ENCODE measurements around the gene DUSP22. TPM values are rescaled to one million over a fixed set of nuclear protein-coding genes. Genes with fewer than 3 reads are reported as not detected.

DUSP22 gene
- total and polyA plus RNA-seq, 2 experiments from 2014 or later, result 24.2 to 26.3 TPM

DNA sequence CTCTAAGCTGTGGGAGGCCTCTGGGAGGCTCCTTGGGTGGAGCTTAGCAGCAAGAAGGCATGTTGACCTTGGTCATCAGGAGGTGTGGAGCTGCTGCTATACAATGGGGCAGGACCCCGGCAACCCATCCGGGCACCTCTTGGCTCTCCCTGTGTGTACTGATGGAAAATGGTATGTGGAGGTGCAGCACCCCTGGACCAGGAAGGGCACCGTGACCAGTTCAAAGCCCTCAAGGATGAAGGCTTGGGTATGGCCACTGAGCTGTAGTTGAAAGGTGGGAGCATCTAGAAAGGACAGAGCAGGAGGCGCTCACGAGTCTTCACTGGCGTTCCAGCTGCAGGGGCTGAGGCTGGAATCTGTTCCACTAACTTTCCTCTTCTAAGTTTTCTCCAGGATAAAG, 92.6 kb downstream of the DUSP22 start:
- no peak overlapping the region for H3K27ac ChIP-seq
- no peaks in the 10 kb centered on the region for H3K36me3 ChIP-seq (replicated peaks; ENCODE audit: insufficient read depth, low read depth)
- H3K9me3 ChIP-seq (ENCODE audit: low read depth), result no peaks in the 10 kb centered on the region
- TF ChIP-seq EZH2 (IDR thresholded peaks at IDR 0.05; ENCODE audit: borderline replicate concordance), result no peak
- TF ChIP-seq, protein P1, sequence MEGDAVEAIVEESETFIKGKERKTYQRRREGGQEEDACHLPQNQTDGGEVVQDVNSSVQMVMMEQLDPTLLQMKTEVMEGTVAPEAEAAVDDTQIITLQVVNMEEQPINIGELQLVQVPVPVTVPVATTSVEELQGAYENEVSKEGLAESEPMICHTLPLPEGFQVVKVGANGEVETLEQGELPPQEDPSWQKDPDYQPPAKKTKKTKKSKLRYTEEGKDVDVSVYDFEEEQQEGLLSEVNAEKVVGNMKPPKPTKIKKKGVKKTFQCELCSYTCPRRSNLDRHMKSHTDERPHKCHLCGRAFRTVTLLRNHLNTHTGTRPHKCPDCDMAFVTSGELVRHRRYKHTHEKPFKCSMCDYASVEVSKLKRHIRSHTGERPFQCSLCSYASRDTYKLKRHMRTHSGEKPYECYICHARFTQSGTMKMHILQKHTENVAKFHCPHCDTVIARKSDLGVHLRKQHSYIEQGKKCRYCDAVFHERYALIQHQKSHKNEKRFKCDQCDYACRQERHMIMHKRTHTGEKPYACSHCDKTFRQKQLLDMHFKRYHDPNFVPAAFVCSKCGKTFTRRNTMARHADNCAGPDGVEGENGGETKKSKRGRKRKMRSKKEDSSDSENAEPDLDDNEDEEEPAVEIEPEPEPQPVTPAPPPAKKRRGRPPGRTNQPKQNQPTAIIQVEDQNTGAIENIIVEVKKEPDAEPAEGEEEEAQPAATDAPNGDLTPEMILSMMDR (IDR thresholded peaks at IDR 0.05; ENCODE audit: poor library complexity), result no peak
- TF ChIP-seq EZH2phosphoT487 (IDR thresholded peaks at IDR 0.05; ENCODE audit: low read depth, severe bottlenecking, unreplicated experiment), result no peak
- WGBS (ENCODE audit: low lambda C conversion rate, missing lambda C conversion rate), result 88% methylated on average over 6 of the region's 6 CpGs
- H3K9me2 ChIP-seq (replicated peaks; ENCODE audit: insufficient read depth), result no peaks in the 10 kb centered on the region
- no peak for DNase-seq (ENCODE audit: low spot score)
- H4K20me1 ChIP-seq (ENCODE audit: insufficient read depth, poor library complexity, severe bottlenecking), result no peaks in the 10 kb centered on the region
- H3K4me1 ChIP-seq (ENCODE audit: insufficient read depth), result no peaks in the 10 kb centered on the region
- H3K79me2 ChIP-seq, result no peaks in the 10 kb centered on the region
- peaks cover 50% of the 10 kb centered on the region for H3K27me3 ChIP-seq
- H2AFZ ChIP-seq, result no peak overlapping the region
- H3K4me3 ChIP-seq, result no peak overlapping the region
- no peak overlapping the region for H3K4me2 ChIP-seq

DNA sequence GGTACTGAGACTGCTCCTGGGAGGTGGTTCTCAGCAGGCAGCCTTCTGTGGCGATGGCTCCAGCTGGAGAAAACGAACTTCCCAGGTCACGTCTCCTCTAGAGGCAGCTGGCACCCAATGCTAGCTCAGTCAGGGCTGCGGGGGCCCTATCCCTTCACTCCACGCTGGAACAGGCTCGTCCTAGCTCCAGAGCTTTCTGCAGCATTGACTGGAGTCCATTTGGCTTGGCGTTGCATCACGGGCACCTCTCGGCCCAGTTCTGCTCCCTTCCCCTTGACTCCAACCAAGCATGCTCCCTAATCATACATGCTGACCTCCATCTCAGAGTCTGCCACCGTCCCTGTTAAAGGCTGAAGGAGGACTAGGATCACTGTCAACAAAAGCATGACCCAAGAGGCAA, 93.3 kb downstream of the DUSP22 start:
- H3K9me2 ChIP-seq (replicated peaks; ENCODE audit: insufficient read depth), result no peaks in the 10 kb centered on the region
- TF ChIP-seq EZH2 (IDR thresholded peaks at IDR 0.05; ENCODE audit: borderline replicate concordance) (no peak), EZH2phosphoT487 (IDR thresholded peaks at IDR 0.05; ENCODE audit: low read depth, severe bottlenecking, unreplicated experiment) (no peak)
- TF ChIP-seq, protein P1 (IDR thresholded peaks at IDR 0.05; ENCODE audit: poor library complexity), result no peak
- no peaks in the 10 kb centered on the region for H3K36me3 ChIP-seq (replicated peaks; ENCODE audit: insufficient read depth, low read depth)
- DNase-seq (ENCODE audit: low spot score), result no peak
- no peaks in the 10 kb centered on the region for H3K9me3 ChIP-seq (ENCODE audit: low read depth)
- no peak overlapping the region for H3K27ac ChIP-seq
- 82% methylated on average over 10 of the region's 10 CpGs for WGBS (ENCODE audit: low lambda C conversion rate, missing lambda C conversion rate)
- H2AFZ ChIP-seq, result no peak overlapping the region
- H3K4me3 ChIP-seq, result no peak overlapping the region
- H3K27me3 ChIP-seq, result peaks cover 58% of the 10 kb centered on the region
- H3K4me1 ChIP-seq (ENCODE audit: insufficient read depth), result no peaks in the 10 kb centered on the region
- no peak overlapping the region for H3K4me2 ChIP-seq
- no peaks in the 10 kb centered on the region for H4K20me1 ChIP-seq (ENCODE audit: insufficient read depth, poor library complexity, severe bottlenecking)
- no peaks in the 10 kb centered on the region for H3K79me2 ChIP-seq

- 92% methylated on average over 15 of the region's 18 CpGs for WGBS (ENCODE audit: low lambda C conversion rate, missing lambda C conversion rate)
- Histone ChIP-seq H3K4me3 (no peak overlapping the region), H4K20me1 (ENCODE audit: insufficient read depth, poor library complexity, severe bottlenecking) (no peaks in the 10 kb centered on the region), H3K9me3 (ENCODE audit: low read depth) (no peaks in the 10 kb centered on the region), H3K27ac (no peak overlapping the region), H3K4me1 (ENCODE audit: insufficient read depth) (peaks cover 3% of the 10 kb centered on the region), H3K79me2 (no peaks in the 10 kb centered on the region), H3K27me3 (peaks cover 66% of the 10 kb centered on the region), H2AFZ (no peak overlapping the region), H3K9me2 (replicated peaks; ENCODE audit: insufficient read depth) (no peaks in the 10 kb centered on the region), H3K36me3 (replicated peaks; ENCODE audit: insufficient read depth, low read depth) (no peaks in the 10 kb centered on the region), H3K4me2 (no peak overlapping the region)
- TF ChIP-seq EZH2phosphoT487 (IDR thresholded peaks at IDR 0.05; ENCODE audit: low read depth, severe bottlenecking, unreplicated experiment) (no peak), EZH2 (IDR thresholded peaks at IDR 0.05; ENCODE audit: borderline replicate concordance) (no peak)
- TF ChIP-seq, protein P1 (IDR thresholded peaks at IDR 0.05; ENCODE audit: poor library complexity), result no peak
- DNase-seq (ENCODE audit: low spot score), result no peak
Measured at GRCh38 chr6:386688-387266, 94.5 kb downstream of the DUSP22 start.

Data from hepatocyte (in vitro differentiated cells).